Hematopoietic multipotent progenitor cell treated with erythropoietin and hydrocortisone succinate and interleukin-3 and kit ligand, for 8 days (in vitro differentiated cells): ENCODE measurements around the gene TBRG4.

Experiments used
- DNase-seq: peaks from one replicate; pipeline ENCODE4 v3.0.0-alpha.2; 2015

Gene TBRG4

GRCh38 chr7:45088146-45088701 is 23.3 kb downstream of the TBRG4 start:
- no peak for DNase-seq

- no peak for DNase-seq
Measured at GRCh38 chr7:45087301-45088145, 24.0 kb downstream of the TBRG4 start.

GRCh38 chr7:45086331-45087065 is 25.0 kb downstream of the TBRG4 start:
- DNase-seq, result no peak

GRCh38 chr7:45085619-45086200 is 25.8 kb downstream of the TBRG4 start:
- DNase-seq, result no peak

- DNase-seq, result no peak
Measured at GRCh38 chr7:45084901-45085618, 26.4 kb downstream of the TBRG4 start.

GRCh38 chr7:45084336-45084735 is 27.2 kb downstream of the TBRG4 start:
- DNase-seq, result no peak

- DNase-seq, result no peak
Measured at GRCh38 chr7:45082831-45083331, 28.6 kb downstream of the TBRG4 start.

GRCh38 chr7:45082031-45082830 is 29.3 kb downstream of the TBRG4 start:
- DNase-seq, result no peak

GRCh38 chr7:45081670-45081974 is 29.9 kb downstream of the TBRG4 start:
- no peak for DNase-seq

GRCh38 chr7:45080958-45081669 is 30.4 kb downstream of the TBRG4 start:
- DNase-seq, result no peak

GRCh38 chr7:45080265-45080957 is 31.1 kb downstream of the TBRG4 start:
- DNase-seq, result no peak

- DNase-seq, result no peak
Measured at GRCh38 chr7:45078125-45078681, 33.3 kb downstream of the TBRG4 start.

GRCh38 chr7:45077579-45077978 is 33.9 kb downstream of the TBRG4 start:
- DNase-seq, result no peak

GRCh38 chr7:45076946-45077345 is 34.6 kb downstream of the TBRG4 start:
- DNase-seq, result no peak

GRCh38 chr7:45075871-45076796 is 35.4 kb downstream of the TBRG4 start:
- no peak for DNase-seq

GRCh38 chr7:45075355-45075644 is 36.2 kb downstream of the TBRG4 start:
- DNase-seq, result no peak

- DNase-seq, result no peak
Measured at GRCh38 chr7:45074528-45075354, 36.8 kb downstream of the TBRG4 start.

- DNase-seq, result no peak
Measured at GRCh38 chr7:45073786-45074527, 37.5 kb downstream of the TBRG4 start.
